ENCODE measurements around the gene CROCC2.

CROCC2 gene

DNA sequence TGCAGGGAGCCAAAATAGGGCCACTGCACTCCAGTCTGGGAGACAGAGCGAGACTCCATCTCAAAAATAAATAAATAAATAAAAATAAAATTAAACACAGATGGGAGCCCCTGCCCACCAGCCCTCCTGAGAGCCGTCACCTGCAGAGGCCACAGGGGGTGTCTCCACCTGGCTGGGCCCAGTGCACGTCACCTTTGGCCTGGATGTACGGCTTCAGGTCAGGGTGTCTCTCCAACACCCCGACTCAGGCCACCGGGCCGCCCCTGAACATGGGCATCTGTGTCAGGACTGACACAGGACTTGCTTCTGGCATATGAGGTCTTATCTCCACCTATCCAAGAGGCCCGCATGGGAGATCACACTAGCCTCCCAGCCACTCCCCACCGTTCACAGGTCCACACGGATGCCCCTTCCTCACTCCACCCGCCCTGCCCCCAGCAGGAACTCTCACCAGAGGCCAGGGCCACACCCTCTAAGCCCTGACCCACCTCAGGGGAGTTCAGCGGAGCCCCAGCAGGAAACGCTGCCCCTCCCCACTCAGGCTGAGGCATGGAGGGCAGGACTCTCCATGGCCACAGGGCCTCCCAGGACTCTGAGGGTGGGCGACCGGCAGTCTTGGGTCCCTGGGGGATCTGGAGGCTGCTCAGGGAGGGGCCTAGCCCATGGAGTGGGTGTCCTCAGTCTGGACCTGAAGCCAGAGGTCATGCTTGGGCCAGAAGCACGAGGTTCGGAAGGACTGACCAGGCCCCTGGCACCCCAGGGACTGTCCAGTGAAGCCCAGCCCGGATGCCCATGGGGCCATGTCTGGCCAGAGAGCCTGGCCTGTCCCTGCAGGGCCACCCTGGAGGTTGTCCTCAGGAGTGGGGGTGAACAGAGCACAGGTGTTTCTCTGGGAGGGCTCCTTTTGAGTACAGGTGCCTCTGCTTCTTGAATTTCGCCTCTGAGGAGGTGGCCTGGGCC is 1.6 kb upstream of the CROCC2 start:
- DNase-seq (ENCODE audit: low spot score) = no peak

DNA sequence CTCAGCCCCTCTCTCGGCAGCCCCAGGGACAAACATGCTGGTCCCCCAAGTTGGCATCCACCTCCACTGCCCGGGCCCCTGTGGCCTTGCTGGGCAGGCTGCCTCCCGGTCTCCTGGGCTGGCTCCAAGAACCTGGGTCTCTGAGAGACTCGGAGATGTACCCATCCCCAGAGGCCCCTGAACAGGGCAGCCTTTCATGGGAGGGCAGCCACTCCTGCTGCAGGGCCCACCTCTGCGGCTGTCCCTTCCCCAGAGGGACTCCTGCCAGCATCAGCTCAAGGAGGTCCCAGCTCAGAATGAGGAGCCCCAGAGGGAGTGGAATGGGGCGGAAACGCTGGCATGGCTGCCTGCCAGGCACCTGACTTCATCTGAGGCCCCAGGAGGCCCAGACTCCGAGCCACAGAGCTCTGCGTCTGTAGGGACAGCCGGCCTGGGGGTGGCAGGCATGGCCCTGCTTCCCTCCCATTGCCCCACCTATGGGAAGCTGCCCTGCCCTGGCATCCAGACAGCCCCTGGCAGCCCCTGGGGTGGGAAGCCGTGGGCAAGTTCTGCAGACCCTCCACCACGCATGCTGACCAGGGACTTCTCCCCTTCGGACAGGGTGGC is 857 bp upstream of the CROCC2 start:
- no peak for DNase-seq (ENCODE audit: low spot score)

GRCh38 chr2:240906911-240907590 is 915 bp downstream of the CROCC2 start:
- DNase-seq (ENCODE audit: low spot score) = no peak

GRCh38 chr2:240909216-240909974 is 3.3 kb downstream of the CROCC2 start:
- DNase-seq (ENCODE audit: low spot score) = no peak

DNA sequence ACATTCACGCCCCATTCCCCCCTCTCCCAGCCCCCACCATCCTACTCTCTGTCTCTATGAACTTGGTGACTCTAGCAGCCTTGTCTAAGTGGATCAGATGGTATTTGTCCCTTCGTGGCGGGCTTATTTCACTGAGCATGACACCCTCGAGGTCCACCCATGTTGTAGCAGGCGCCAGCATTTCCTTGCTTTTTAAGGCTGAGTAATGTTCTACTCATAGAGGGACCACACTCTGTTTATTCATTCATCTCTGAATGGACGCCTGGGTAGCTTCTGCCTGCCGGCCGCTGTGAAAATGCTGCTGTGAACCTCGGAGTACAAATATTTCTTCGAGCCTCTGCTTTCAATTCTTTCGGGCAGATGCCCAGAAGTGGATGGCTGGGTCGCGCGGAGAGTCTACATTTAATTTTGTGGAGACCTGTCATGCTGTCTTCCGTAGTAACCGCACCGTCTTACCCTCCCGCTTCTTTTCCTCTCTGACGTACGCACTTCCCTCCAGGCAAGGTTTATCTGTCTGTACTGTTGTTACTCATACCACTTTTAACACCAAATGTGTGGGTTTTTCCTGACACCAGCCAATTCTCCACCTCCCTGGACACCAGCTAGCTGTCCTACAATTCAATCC is 5.6 kb downstream of the CROCC2 start:
- DNase-seq (ENCODE audit: low spot score) = no peak

DNA sequence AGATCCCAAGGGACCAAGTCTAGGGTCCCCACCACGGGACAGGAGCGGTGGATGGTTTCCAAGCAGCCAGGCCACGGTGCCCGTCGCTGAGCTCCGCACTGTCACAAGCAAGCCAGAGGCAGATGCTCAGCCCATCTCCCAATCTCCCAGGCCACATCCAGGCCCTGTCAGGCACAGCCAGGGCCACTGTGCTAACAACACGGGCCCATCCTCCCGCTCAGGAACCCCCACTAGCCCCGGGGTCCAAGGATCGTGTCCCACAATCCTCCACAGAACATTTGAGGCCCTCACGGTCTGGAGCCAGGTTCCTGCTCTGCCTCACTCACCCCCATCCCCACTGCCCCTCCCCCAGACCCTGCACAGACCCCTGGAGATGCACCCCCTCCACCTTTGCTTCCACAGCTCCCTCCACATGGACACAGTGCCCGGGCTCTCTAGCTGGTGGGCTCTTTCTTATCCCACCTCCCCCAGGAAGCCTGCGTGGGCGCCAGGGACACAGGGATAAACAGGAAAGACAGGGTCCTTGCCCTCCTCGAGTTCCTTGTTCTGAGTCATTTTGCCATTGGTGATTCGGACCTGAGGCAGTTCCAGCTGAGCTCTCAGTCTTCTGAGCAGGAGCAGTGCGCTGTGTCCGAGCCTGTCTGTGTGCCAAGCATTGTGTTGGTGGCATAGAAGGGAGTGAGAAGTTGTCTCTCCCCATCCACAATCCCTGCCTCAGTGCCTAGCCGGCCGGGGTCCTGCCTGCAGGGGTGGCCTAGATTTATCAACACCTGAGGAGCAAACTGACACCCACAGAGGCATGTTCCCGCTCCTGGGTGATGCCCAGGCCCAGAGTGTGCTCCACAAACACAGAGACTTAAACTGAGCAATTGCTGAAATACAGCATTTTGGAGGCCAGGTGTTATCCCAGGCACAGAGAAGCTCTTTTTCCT is 7.0 kb downstream of the CROCC2 start:
- DNase-seq (ENCODE audit: low spot score) = no peak

DNA sequence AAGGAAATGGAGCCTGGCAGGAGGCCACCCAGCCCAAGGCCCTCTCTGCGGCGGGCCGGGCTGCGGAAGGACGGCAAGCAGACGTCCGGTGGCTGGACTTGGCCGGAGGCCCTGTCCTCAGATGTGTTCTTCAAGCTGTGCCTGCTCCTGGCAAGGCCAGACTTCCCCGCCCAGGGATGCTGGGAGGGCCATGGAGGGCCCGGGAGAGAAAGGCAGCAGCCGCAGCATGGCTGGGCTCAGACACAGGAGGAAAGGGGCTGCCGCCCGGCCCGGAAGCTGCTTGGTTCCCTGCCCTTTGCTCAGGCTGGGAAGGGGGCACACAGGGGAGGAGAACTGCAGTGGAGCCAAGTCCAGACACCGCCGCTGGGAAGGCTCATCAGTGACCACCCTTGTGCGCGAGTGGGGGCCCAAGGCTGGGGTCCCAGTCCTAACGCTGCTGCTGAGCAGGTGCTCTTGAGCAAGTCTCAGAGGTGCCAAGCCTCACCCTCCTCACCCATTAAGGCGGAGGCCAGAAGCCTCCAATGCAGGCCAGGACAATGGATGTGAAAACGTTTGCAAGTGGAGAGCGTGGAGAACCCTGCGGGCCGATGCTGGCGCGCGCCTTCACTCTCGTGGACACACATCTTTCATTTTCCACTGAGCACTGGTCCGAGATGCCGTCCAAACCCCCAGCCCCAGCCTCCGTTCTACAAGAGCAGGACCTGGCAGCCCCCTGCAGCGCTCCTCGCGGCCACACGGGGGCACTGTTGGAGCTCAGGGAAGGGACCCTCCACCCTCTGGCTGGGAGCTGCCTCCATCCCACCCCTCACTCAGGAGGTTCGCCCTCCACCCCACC is 7.9 kb downstream of the CROCC2 start:
- peak; percentile 59 for DNase-seq (ENCODE audit: low spot score)

DNA sequence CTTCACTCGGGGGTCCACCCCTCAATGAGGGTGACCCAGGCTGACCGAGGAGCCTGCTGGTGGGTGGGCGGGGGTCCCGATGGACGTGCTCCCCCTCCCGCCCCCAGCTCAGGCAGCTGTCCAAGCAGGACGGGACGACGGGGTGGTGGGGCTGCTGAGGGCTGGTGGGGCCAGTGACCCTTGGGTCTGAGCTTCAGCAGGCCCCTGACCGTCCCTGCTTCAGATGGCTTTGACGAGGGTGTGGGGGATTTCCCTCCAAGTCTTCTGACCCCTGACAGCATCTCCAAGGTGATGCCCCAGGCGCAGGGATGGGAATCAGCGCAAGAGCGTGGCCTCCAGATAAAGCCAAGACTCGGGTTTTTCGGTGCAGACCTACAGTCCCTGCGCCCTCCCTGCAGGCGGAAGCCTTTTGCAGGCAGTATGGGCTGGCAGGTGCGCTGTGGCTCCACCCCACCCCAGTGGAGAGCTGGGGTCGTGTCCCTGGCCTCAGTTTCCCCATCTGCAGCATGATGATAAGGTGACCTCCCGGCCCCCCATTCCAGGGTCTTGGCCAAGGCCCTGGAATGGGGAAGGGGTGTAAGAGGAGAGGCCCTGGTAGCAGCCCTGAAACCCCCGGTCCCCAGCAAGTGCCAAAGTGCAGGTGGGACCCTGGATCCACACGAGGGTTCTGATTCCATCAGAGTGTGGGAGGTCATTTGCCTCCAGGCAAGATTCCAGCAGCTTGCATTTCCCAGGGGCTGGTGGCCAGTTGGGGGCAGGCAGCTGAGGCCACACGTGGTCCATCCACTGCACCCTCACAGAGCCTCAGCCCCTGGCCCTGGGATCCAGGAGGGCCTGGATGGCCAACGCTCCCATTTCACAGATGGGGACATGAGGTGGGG is 8.7 kb downstream of the CROCC2 start:
- DNase-seq (ENCODE audit: low spot score) = no peak

GRCh38 chr2:240915526-240916341 is 9.6 kb downstream of the CROCC2 start:
- no peak for DNase-seq (ENCODE audit: low spot score)

- no peak for DNase-seq (ENCODE audit: low spot score)
Observed at GRCh38 chr2:240916571-240917008, 10.5 kb downstream of the CROCC2 start.

GRCh38 chr2:240917009-240917683 is 11.0 kb downstream of the CROCC2 start:
- no peak for DNase-seq (ENCODE audit: low spot score)

DNA sequence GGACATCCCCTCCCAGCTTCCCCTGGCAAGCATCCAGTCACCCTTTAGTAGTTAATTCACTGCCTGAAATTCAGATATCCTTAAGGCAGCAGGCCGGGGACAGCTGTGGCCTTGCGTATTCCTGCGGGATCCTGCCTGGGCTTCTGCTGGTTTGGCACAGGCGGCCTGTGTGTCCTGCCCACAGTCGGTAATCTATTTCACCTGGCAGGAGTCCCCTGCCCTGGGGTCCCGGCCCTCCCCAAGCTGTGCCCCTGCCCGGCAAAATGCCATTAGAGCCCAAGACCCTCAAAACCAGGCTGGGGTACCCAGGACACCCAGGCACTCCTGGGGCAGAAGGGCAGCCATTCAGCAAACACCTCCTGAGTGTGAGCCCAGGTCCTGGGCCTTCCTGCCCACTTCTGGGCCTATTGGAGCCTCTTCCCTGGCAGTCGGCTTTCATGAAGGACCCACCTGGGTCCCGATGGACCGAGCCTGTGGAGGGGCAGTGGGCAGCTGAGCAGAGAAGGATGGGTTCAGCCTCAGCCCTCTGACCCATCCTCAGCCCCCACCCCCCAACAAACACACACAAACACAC is 11.6 kb downstream of the CROCC2 start:
- DNase-seq (ENCODE audit: low spot score) = no peak

DNA sequence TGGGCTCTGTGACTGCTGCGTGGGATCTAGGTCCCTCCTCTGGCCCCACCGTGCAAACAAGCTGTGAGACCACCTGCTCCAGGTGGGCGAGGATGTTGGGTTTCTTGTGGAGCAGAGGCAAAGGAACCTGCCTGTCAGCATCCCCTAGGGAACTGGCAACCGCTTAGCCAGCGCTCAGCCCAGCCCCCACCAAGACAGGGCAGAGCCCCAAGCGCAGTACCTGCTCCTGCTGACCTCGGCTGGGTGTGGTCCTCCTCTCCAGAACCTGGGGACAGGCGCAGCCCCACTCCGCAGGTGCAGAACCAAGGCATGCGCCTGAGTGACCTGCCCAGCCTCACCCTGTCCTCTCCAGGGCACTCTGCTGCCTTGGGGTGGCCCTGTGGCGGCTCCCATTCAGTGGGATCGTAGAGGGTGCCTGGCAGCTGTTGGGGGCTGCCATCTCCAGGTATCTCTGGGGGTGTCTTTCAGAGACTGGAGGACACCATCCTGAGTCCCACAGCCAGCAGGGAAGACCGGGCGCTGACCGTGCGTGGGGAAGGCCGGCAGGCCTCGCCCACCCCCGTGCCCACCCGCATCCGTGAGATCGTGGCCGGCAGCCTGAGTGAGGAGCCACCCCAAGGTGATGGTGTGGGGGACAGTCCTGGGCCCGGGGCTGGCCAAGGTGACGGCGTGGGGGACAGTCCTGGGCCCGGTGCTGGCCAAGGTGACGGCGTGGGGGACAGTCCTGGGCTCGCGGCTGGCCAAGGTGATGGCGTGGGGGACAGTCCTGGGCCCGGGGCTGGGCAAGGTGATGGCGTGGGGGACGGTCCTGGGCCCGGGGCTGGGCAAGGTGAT is 12.3 kb downstream of the CROCC2 start:
- DNase-seq (ENCODE audit: low spot score) = no peak

GRCh38 chr2:240919161-240919781 is 13.1 kb downstream of the CROCC2 start:
- DNase-seq (ENCODE audit: low spot score) = no peak

Data from SK-N-DZ (cell line).